ENCODE measurements around the gene CDH4. TPM values are rescaled to one million over a fixed set of nuclear protein-coding genes. Genes with fewer than 3 reads are reported as not detected.

The CDH4 gene
- total and polyA plus RNA-seq, 9 of the 15 experiments (the other 6 are each of a cell fraction or from before 2014, with no cell fraction given): 0.04 TPM; not detected in 8

GRCh38 chr20:61799394-61799923, 547.4 kb downstream of the CDH4 start (continued):
- no peak for TF ChIP-seq HDAC2 (IDR thresholded peaks at IDR 0.05)

GRCh38 chr20:61799928-61800327, 547.9 kb downstream of the CDH4 start:
- FAIRE-seq (no peak), ATAC-seq (no peak), DNase-seq (ENCODE audit: extremely low read depth in 1 of 4, low spot score in 3 of 4) (no peak)
- no peaks in the 10 kb centered on the region for H3K9me3 ChIP-seq (replicated peaks; ENCODE audit: control insufficient read depth, insufficient read depth, low read depth, low read length)
- intact Hi-C loops (cut with micrococcal nuclease) (no loop called here), in situ Hi-C loops (cut with MboI) (no loop called here)
- no peak overlapping the region for H3K4me3 ChIP-seq
- H3K9ac ChIP-seq (ENCODE audit: insufficient read depth in 1 of 2, low read depth in 2 of 2, low read length in 2 of 2): no peak overlapping the region
- ChIA-PET POLR2A (interaction anchor here (1.6 kb wide), 1 partner anchor 12 kb away, joined by 6 read pairs; no protein-coding TSS in a partner anchor), CTCF (ENCODE audit: low intra/inter-chr PET ratio) (no interaction called here)
- H3K36me3 ChIP-seq (ENCODE audit: control insufficient read depth, insufficient read depth, low read length): no peaks in the 10 kb centered on the region
- H3K27me3 ChIP-seq (ENCODE audit: control insufficient read depth in 2 of 2, insufficient read depth in 2 of 2, low read length in 2 of 2): peaks cover 40 to 75% of the 10 kb centered on the region in 2 experiments
- H3K79me2 ChIP-seq (ENCODE audit: control insufficient read depth, insufficient read depth, low read length): no peaks in the 10 kb centered on the region
- no peaks in the 10 kb centered on the region for H3K9me1 ChIP-seq (ENCODE audit: control insufficient read depth, insufficient read depth, low read length)
- no peak overlapping the region for H2AFZ ChIP-seq (ENCODE audit: low read depth, low read length)
- WGBS (ENCODE audit: insufficient coverage, low coverage, missing lambda C conversion rate): 9% methylated on average over 20 of the region's 21 CpGs
- H4K20me1 ChIP-seq (replicated peaks; ENCODE audit: control insufficient read depth, insufficient read depth, low read length): peaks cover 14% of the 10 kb centered on the region; the same call in 1 of the 2 replicates
- no peak overlapping the region for H3K4me2 ChIP-seq (ENCODE audit: insufficient read depth, low read length)
- no TSS peak for BruUV-seq (replicated peaks)
- no peak overlapping the region for H3K27ac ChIP-seq (ENCODE audit: extremely low read depth, low read depth, low read length)
- H3K4me1 ChIP-seq (replicated peaks in 1 of 2; ENCODE audit: control insufficient read depth in 2 of 2, insufficient read depth in 2 of 2, low read length in 2 of 2): peaks cover 0 to 8% of the 10 kb centered on the region in 2 experiments; a peak in 1 of 5 replicates
- no peak for TF ChIP-seq NUFIP1 (IDR thresholded peaks at IDR 0.05; ENCODE audit: partially characterized antibody)
- TF ChIP-seq HOMEZ (CRISPR knock-in tag; IDR thresholded peaks at IDR 0.05): no peak
- no peak for TF ChIP-seq ARID2 (IDR thresholded peaks at IDR 0.05)
- no peak for TF ChIP-seq ARID1B (IDR thresholded peaks at IDR 0.05)
- TF ChIP-seq CTBP1 (IDR thresholded peaks at IDR 0.05; ENCODE audit: borderline replicate concordance): no peak
- no peak for TF ChIP-seq SOX6 (IDR thresholded peaks at IDR 0.05)
- no peak for TF ChIP-seq MNT (conservative IDR thresholded peaks at IDR 0.05)
- TF ChIP-seq HDAC3 (IDR thresholded peaks at IDR 0.05; ENCODE audit: borderline replicate concordance, partially characterized antibody): no peak
- TF ChIP-seq CREBBP (IDR thresholded peaks at IDR 0.05; ENCODE audit: low read depth, low read length): no peak
- TF ChIP-seq SIN3B (IDR thresholded peaks at IDR 0.05; ENCODE audit: low read depth): no peak
- no peak for TF ChIP-seq JUND (IDR thresholded peaks at IDR 0.05; ENCODE audit: borderline replicate concordance, low read depth, low read length)
- TF ChIP-seq JUND (tag; IDR thresholded peaks at IDR 0.05; ENCODE audit: borderline replicate concordance, low read depth, low read length): no peak
- TF ChIP-seq XRCC5 (IDR thresholded peaks at IDR 0.05; ENCODE audit: low read depth, low read length): no peak
- TF ChIP-seq KHSRP (IDR thresholded peaks at IDR 0.05): no peak
- TF ChIP-seq ZFP36 (IDR thresholded peaks at IDR 0.05; ENCODE audit: low read depth, low read length, partially characterized antibody): no peak
- TF ChIP-seq CHD1 (IDR thresholded peaks at IDR 0.05; ENCODE audit: low read length): no peak
- TF ChIP-seq ESRRA (IDR thresholded peaks at IDR 0.05; ENCODE audit: borderline replicate concordance, low read depth): no peak
- no peak for TF ChIP-seq ZNF717 (CRISPR knock-in tag; IDR thresholded peaks at IDR 0.05)
- TF ChIP-seq ZNF143 (CRISPR knock-in tag; IDR thresholded peaks at IDR 0.05): no peak
